Effector memory CD4-positive, alpha-beta T cell (primary cell): ENCODE results near the gene SOSTDC1.

ENCODE experiments used
- DNase-seq, 3 donors: peaks; one replicate each; pipeline ENCODE4 v3.0.0-alpha.2; 2020
- H3K27ac ChIP-seq: 2 replicates; pipeline ENCODE4 v1.7.0; 2013; ENCODE audit warnings: mild to moderate bottlenecking, low read length, moderate library complexity; ENCODE audit not compliant: insufficient read depth, poor library complexity, severe bottlenecking
- H3K27me3 ChIP-seq: replicated peaks from 2 replicates; pipeline ENCODE4 v1.7.0; 2013; ENCODE audit warnings: mild to moderate bottlenecking, low read length; ENCODE audit not compliant: insufficient read depth, control insufficient read depth, poor library complexity, severe bottlenecking
- H3K36me3 ChIP-seq: 2 replicates; pipeline ENCODE4 v1.7.0; 2013; ENCODE audit warnings: mild to moderate bottlenecking, low read length, moderate library complexity; ENCODE audit not compliant: control insufficient read depth, insufficient read depth
- H3K4me1 ChIP-seq: 2 replicates; pipeline ENCODE4 v1.7.0; 2013; ENCODE audit warnings: low read length, mild to moderate bottlenecking; ENCODE audit not compliant: control insufficient read depth, insufficient read depth, poor library complexity, severe bottlenecking
- H3K4me3 ChIP-seq: 2 replicates; pipeline ENCODE4 v1.7.0; 2013; ENCODE audit warnings: low read length, low read depth, mild to moderate bottlenecking; ENCODE audit not compliant: insufficient read depth, poor library complexity, severe bottlenecking
- H3K9me3 ChIP-seq: 2 replicates; pipeline ENCODE4 v1.7.0; 2013; ENCODE audit warnings: mild to moderate bottlenecking, low read length, moderate library complexity; ENCODE audit not compliant: control insufficient read depth

Gene SOSTDC1

GRCh38 chr7:16438988-16439387 lies 26.6 kb downstream of the SOSTDC1 start:
- no peaks in the 10 kb centered on the region for H3K4me1 ChIP-seq
- H3K27ac ChIP-seq: no peak overlapping the region
- H3K9me3 ChIP-seq: no peaks in the 10 kb centered on the region
- no peaks in the 10 kb centered on the region for H3K36me3 ChIP-seq
- no peak for DNase-seq
- H3K27me3 ChIP-seq: peaks cover 5% of the 10 kb centered on the region
- H3K4me3 ChIP-seq: no peak overlapping the region

GRCh38 chr7:16436306-16436705 lies 29.2 kb downstream of the SOSTDC1 start:
- Histone ChIP-seq H3K36me3 (no peaks in the 10 kb centered on the region), H3K27me3 (peaks cover 5% of the 10 kb centered on the region), H3K9me3 (no peaks in the 10 kb centered on the region), H3K4me1 (no peaks in the 10 kb centered on the region), H3K27ac (no peak overlapping the region), H3K4me3 (no peak overlapping the region)
- DNase-seq: no peak

GRCh38 chr7:16433568-16434122 lies 31.9 kb downstream of the SOSTDC1 start:
- H3K9me3 ChIP-seq: no peaks in the 10 kb centered on the region
- DNase-seq: no peak
- no peaks in the 10 kb centered on the region for H3K4me1 ChIP-seq
- no peak overlapping the region for H3K4me3 ChIP-seq
- no peaks in the 10 kb centered on the region for H3K36me3 ChIP-seq
- peaks cover 5% of the 10 kb centered on the region for H3K27me3 ChIP-seq
- H3K27ac ChIP-seq: no peak overlapping the region

DNA sequence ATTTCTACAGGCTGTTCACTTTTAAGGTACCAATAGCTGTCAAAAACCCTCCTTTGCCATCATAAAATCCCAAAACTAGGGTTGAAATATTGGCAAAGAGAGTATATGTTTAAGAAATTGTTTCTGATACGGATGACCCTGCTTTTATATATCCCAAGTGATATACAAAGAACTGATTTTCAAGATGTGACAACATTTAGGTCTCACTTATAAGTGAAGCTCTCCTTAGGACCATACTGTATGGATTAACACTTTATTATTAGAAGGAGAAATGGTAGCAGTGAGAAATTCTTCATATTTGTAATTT lies 33.2 kb downstream of the SOSTDC1 start:
- no peaks in the 10 kb centered on the region for H3K4me1 ChIP-seq
- peaks cover 5% of the 10 kb centered on the region for H3K27me3 ChIP-seq
- DNase-seq: no peak
- no peaks in the 10 kb centered on the region for H3K36me3 ChIP-seq
- H3K9me3 ChIP-seq: no peaks in the 10 kb centered on the region
- H3K27ac ChIP-seq: no peak overlapping the region
- no peak overlapping the region for H3K4me3 ChIP-seq

GRCh38 chr7:16431646-16432424 lies 33.7 kb downstream of the SOSTDC1 start:
- Histone ChIP-seq H3K27ac (no peak overlapping the region), H3K9me3 (no peaks in the 10 kb centered on the region), H3K27me3 (peaks cover under 1% of the 10 kb centered on the region), H3K4me3 (no peak overlapping the region), H3K36me3 (no peaks in the 10 kb centered on the region), H3K4me1 (no peaks in the 10 kb centered on the region)
- no peak for DNase-seq

GRCh38 chr7:16430133-16430532 lies 35.4 kb downstream of the SOSTDC1 start:
- no peaks in the 10 kb centered on the region for H3K27me3 ChIP-seq
- H3K4me3 ChIP-seq: no peak overlapping the region
- no peaks in the 10 kb centered on the region for H3K36me3 ChIP-seq
- H3K27ac ChIP-seq: no peak overlapping the region
- H3K4me1 ChIP-seq: no peaks in the 10 kb centered on the region
- no peak for DNase-seq
- no peaks in the 10 kb centered on the region for H3K9me3 ChIP-seq

- Histone ChIP-seq H3K27ac (no peak overlapping the region), H3K9me3 (no peaks in the 10 kb centered on the region), H3K27me3 (no peaks in the 10 kb centered on the region), H3K4me3 (no peak overlapping the region), H3K36me3 (no peaks in the 10 kb centered on the region), H3K4me1 (no peaks in the 10 kb centered on the region)
- no peak for DNase-seq
Measured at GRCh38 chr7:16428672-16429071, 36.9 kb downstream of the SOSTDC1 start.

DNA sequence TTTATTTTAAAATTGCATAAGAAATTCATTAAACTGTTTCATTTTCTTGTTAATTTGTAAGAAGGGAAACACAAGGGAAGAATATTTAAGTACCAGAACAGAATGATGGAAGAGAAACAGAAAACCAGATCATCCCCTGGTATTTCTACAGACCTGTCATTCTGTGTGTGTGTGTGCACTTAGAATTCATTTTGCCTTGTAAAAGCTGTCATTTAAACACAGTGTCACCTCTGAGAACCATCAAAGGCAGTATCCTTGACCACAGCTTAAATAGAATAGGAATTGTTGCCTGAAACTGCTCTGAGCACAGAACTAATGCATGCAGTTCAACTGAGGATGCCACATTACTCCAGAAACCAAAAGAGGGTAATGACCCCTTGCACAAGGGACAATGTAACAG lies 37.4 kb downstream of the SOSTDC1 start:
- no peak for DNase-seq
- H3K36me3 ChIP-seq: no peaks in the 10 kb centered on the region
- H3K4me1 ChIP-seq: no peaks in the 10 kb centered on the region
- H3K27me3 ChIP-seq: no peaks in the 10 kb centered on the region
- no peaks in the 10 kb centered on the region for H3K9me3 ChIP-seq
- H3K27ac ChIP-seq: no peak overlapping the region
- no peak overlapping the region for H3K4me3 ChIP-seq

- Histone ChIP-seq H3K27ac (no peak overlapping the region), H3K27me3 (no peaks in the 10 kb centered on the region), H3K4me3 (no peak overlapping the region), H3K4me1 (no peaks in the 10 kb centered on the region), H3K9me3 (no peaks in the 10 kb centered on the region), H3K36me3 (no peaks in the 10 kb centered on the region)
- no peak for DNase-seq
Measured at GRCh38 chr7:16423761-16424160, 41.8 kb downstream of the SOSTDC1 start.

DNA sequence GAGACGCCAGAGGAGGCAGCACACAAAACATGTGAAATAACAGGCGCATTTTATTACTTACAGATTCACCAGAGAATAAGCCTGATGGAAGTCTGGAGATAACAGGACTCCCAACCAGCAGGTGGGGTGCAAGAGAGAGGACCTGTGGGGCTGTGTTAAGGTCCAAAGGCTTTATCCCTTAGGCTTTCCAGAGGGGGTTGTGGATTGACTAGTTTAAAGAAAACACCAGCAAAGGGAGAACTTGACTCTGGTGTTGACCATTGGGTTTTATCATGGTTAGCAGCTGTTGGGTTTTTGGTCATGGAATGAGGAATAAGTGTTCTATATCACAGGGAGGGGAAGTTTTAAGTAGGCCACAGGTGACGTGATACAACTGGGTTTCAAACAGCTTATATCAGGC lies 42.6 kb downstream of the SOSTDC1 start:
- no peaks in the 10 kb centered on the region for H3K36me3 ChIP-seq
- H3K4me3 ChIP-seq: no peak overlapping the region
- no peaks in the 10 kb centered on the region for H3K27me3 ChIP-seq
- no peaks in the 10 kb centered on the region for H3K4me1 ChIP-seq
- DNase-seq: no peak
- H3K9me3 ChIP-seq: no peaks in the 10 kb centered on the region
- no peak overlapping the region for H3K27ac ChIP-seq
